Posterior vena cava (tissue), 2 donors: ENCODE measurements around the gene CHAMP1. TPM values are rescaled to one million over a fixed set of nuclear protein-coding genes. Genes with fewer than 3 reads are reported as not detected.

Experiments used
- DNase-seq: peaks from one replicate; pipeline ENCODE4 v3.0.0-alpha.2; 2020; ENCODE audit warnings: low spot score
- intact Hi-C, 2 donors: fragments of 100-400 bp; cut with DNase I; formaldehyde crosslinking; loops; one replicate each; pipeline versions ENCODE4 v1.14.1 to v1.14.2; 2022 to 2023
- total RNA-seq, 2 donors: library from RNA; stranded (reverse); fragmentation: NEBNext Ultra II Directional; extraction: Animal tissue kit (Norgen Biotek cat#: 25700); gene quantifications; one replicate each; pipeline ENCODE4 v1.2.1, GENCODE V29; 2021
- donor health status: DM: yes; HTN: yes; CAD: no.
- donor health status: DM: yes; HTN: yes; CAD: no.

Gene CHAMP1
- total RNA-seq, 2 donors from 2014 or later, result 16.3 to 16.4 TPM

GRCh38 chr13:114296902-114297301, 17.4 kb upstream of the CHAMP1 start:
- DNase-seq, result no peak
- intact Hi-C loops, result no loop called here

- DNase-seq, result no peak
- intact Hi-C loops, result no loop called here
These were observed 15.4 kb upstream of the CHAMP1 start for GRCh38 chr13:114298866-114299265.

- DNase-seq, result no peak
- intact Hi-C loops, result no loop called here
These were observed 14.5 kb upstream of the CHAMP1 start for GRCh38 chr13:114299604-114300305.

GRCh38 chr13:114303700-114304327, 10.5 kb upstream of the CHAMP1 start:
- DNase-seq, result no peak
- intact Hi-C loops, result no loop called here

- DNase-seq, result no peak
- intact Hi-C loops, result no loop called here
These were observed 9.8 kb upstream of the CHAMP1 start for GRCh38 chr13:114304346-114305034.

DNA sequence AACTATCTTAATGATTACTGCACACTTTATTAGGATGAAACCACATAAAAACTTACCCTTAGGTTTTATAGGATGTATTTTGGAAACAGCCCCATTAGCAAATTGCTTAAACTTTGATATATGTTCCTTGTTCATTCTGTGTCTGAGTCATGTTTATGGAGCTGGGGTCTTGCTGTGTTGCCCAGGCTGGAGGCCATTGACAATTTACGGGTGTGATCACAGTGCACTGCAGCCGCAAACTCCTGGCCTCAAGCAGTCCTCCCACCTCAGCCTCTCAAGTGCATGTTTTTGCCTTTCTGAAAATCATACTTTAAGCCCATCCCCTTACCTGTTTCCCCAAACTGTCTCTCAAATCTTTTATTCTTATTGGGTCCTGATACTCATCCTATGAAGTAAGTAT, 5.2 kb upstream of the CHAMP1 start:
- no peak for DNase-seq
- intact Hi-C loops, result no loop called here

- DNase-seq, result no peak
- intact Hi-C loops, result no loop called here
These were observed 4.4 kb upstream of the CHAMP1 start for GRCh38 chr13:114309806-114310410.

DNA sequence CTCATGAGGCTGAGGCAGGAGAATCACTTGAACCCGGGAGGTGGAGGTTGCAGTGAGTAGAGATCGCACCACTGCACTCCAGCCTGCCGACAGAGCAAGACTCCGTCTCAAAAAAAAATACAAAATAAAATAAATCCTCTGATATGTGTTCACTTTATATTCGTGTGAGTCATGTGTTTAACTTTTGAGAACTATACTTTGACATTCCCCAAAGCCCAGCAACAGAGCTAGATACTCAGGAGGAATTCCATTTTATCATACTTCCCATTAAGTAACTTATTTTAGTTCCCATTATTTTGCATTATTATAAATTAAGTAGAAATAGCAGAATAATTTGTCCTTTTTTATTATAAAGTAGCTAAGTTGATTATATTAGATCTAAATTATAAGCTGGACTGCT, 3.3 kb upstream of the CHAMP1 start:
- intact Hi-C loops, result no loop called here
- DNase-seq, result no peak

DNA sequence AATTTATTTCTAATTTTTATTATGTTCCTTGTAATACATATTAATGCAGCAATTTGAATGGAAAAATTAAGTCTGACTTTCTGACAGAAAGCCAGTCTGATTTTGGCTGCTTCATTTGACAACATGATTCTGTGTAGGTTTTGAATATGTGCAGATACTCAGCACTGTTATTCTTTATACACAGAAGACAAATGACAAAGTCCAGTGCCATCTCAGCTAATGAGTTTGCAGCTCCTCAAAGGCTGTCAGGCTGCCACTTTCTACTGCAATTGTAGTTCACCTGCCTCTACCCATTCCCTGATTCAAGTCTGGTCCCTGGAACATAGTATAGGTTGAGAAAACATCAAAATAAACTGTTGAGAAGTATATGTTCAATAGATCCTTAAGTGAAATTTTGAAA, 2.9 kb upstream of the CHAMP1 start:
- intact Hi-C loops, result no loop called here
- DNase-seq, result no peak

GRCh38 chr13:114311908-114312307, 2.4 kb upstream of the CHAMP1 start:
- intact Hi-C loops, result no loop called here

GRCh38 chr13:114313061-114313860, 1.0 kb upstream of the CHAMP1 start:
- intact Hi-C loops, result no loop called here
- no peak for DNase-seq

More at GRCh38 chr13:114311908-114312307, 2.4 kb upstream of the CHAMP1 start:
- DNase-seq, result no peak

DNA sequence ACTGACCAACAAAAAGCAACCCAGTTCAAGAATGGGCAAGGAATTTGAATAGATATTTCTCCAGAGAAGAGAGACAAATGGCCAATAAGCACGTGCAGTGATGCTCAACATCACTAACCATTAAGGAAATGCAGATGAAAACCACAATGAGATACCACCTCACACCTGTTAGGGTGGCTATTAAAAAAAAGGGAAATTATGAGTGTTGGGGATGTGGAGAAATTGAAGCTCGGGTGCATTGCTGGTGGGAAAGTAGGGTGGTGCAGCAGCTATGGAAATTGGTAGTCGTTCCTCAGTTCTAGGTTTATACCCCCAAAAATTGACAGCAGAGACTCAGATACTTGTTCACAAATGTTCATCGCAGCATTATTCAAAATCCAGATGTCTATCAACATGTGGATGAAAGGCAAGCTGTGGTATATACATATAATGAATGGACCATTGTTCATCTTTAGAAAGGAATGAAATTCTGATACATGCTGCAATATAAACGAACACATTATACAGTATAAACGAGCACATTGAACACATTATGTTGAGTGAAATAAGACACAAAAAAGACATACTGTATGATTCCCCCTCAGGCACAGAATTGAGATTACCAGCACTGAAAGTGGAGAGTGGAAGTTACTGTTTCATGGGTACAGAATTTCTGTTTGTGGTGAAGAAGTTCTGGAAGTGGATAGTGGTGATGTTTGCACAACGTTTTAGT, 927 bp downstream of the CHAMP1 start:
- intact Hi-C loops, result no loop called here
- DNase-seq, result no peak

- no peak for DNase-seq
- intact Hi-C loops, result no loop called here
These were observed 4.3 kb downstream of the CHAMP1 start for GRCh38 chr13:114318624-114319023.

GRCh38 chr13:114319441-114319913, 5.2 kb downstream of the CHAMP1 start:
- DNase-seq, result no peak
- intact Hi-C loops, result no loop called here

- no peak for DNase-seq
- intact Hi-C loops, result no loop called here
These were observed 5.8 kb downstream of the CHAMP1 start for GRCh38 chr13:114320065-114320464.

GRCh38 chr13:114321256-114321655, 7.0 kb downstream of the CHAMP1 start:
- DNase-seq, result no peak
- intact Hi-C loops, result no loop called here

- no peak for DNase-seq
- intact Hi-C loops, result no loop called here
These were observed 9.0 kb downstream of the CHAMP1 start for GRCh38 chr13:114323349-114323748.

GRCh38 chr13:114324334-114324733, 10.0 kb downstream of the CHAMP1 start:
- no peak for DNase-seq
- intact Hi-C loops, result no loop called here

GRCh38 chr13:114325729-114326128, 11.4 kb downstream of the CHAMP1 start:
- intact Hi-C loops, result no loop called here
- no peak for DNase-seq
